ENCODE results near the gene ALX4. TPM values are rescaled to one million over a fixed set of nuclear protein-coding genes. Genes with fewer than 3 reads are reported as not detected.

ALX4 gene
- not detected in 2 replicates for total RNA-seq

GRCh38 chr11:44309478-44310205 is at the start of gene ALX4:
Gene ALX4, minus strand, starts transcription at chr11:44310139. Its CDS starts 77 bp downstream, at chr11:44310062.

Other genes with a start within 250 kb of the ALX4 start
- 1.4 and 4.1 TPM in 2 replicates for gene ACCS, start 243.9 kb downstream of the ALX4 start, total RNA-seq
- 138 and 153 TPM in 2 replicates for gene EXT2, start 214.5 kb downstream of the ALX4 start, total RNA-seq